GM19395 (cell line): ENCODE measurements around the gene TBX4.
"Not testable (repeated sequence)": the region's sequence is repeated elsewhere in the genome, so short reads cannot be mapped to it uniquely, and the experiment has no call there.

ENCODE experiments used
- ATAC-seq: cut with Tn5 transposase; IDR thresholded peaks from one replicate; pipeline ENCODE4 v1.9.1; 2021; ENCODE audit warnings: mild to moderate bottlenecking, moderate library complexity; ENCODE audit not compliant: unreplicated experiment

TBX4 gene

GRCh38 chr17:61496174-61496956 is 44.1 kb downstream of the TBX4 start:
- ATAC-seq = no peak

- no peak for ATAC-seq
Observed at GRCh38 chr17:61496957-61497653, 44.9 kb downstream of the TBX4 start.

- ATAC-seq = no peak
Observed at GRCh38 chr17:61498042-61498994, 46.1 kb downstream of the TBX4 start.

GRCh38 chr17:61499632-61500031 is 47.4 kb downstream of the TBX4 start:
- ATAC-seq = no peak

- no peak for ATAC-seq
Observed at GRCh38 chr17:61500287-61500686, 48.1 kb downstream of the TBX4 start.

- ATAC-seq = no peak
Observed at GRCh38 chr17:61502292-61502691, 50.1 kb downstream of the TBX4 start.

- ATAC-seq = no peak
Observed at GRCh38 chr17:61503961-61504360, 51.7 kb downstream of the TBX4 start.

- no peak for ATAC-seq
Observed at GRCh38 chr17:61504697-61505096, 52.5 kb downstream of the TBX4 start.

GRCh38 chr17:61505846-61506627 is 53.8 kb downstream of the TBX4 start:
- no peak for ATAC-seq

- no peak for ATAC-seq
Observed at GRCh38 chr17:61507383-61508066, 55.3 kb downstream of the TBX4 start.

- ATAC-seq = no peak
Observed at GRCh38 chr17:61508912-61509311, 56.7 kb downstream of the TBX4 start.

- ATAC-seq = not testable (repeated sequence)
Observed at GRCh38 chr17:61509454-61509853, 57.2 kb downstream of the TBX4 start.

GRCh38 chr17:61510237-61510636 is 58.0 kb downstream of the TBX4 start:
- ATAC-seq = no peak

GRCh38 chr17:61510991-61511390 is 58.8 kb downstream of the TBX4 start:
- no peak for ATAC-seq

- ATAC-seq = no peak
Observed at GRCh38 chr17:61511480-61512182, 59.4 kb downstream of the TBX4 start.

GRCh38 chr17:61514491-61514890 is 62.3 kb downstream of the TBX4 start:
- ATAC-seq = no peak

- no peak for ATAC-seq
Observed at GRCh38 chr17:61517265-61517664, 65.0 kb downstream of the TBX4 start.

GRCh38 chr17:61517843-61518606 is 65.8 kb downstream of the TBX4 start:
- no peak for ATAC-seq

GRCh38 chr17:61519139-61519538 is 66.9 kb downstream of the TBX4 start:
- no peak for ATAC-seq
